ENCODE results near the gene LSAMP. TPM values are rescaled to one million over a fixed set of nuclear protein-coding genes. Genes with fewer than 3 reads are reported as not detected.

Gene LSAMP
- total RNA-seq, 1 experiment from 2014 or later = 0.90 TPM

DNA sequence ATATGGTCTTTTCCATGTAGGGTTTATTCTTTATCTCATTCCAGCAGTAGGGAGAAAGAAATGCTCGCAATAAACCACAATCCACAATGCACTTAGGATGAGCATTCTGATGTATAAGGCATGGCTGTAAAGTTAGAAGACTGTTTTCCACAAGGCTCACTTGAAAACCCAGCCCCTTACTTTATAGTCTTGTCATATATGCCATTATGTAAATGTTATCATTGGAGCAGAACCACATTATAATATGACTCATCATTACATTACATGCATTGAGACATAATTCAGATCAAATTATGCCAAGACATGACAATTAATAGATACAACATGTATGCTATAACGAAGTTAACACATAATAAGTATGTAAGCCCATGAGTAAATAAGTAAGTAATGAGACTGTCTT is 348.1 kb downstream of the LSAMP start:
- H4K8ac ChIP-seq (replicated peaks; ENCODE audit: insufficient read length, low read depth, low read length) = no peak overlapping the region
- H4K20me1 ChIP-seq (ENCODE audit: control insufficient read depth, insufficient read depth, insufficient read length) = no peaks in the 10 kb centered on the region
- H3K79me1 ChIP-seq (ENCODE audit: insufficient read depth, low read depth, low read length, poor library complexity, severe bottlenecking) = no peaks in the 10 kb centered on the region
- H2BK20ac ChIP-seq (ENCODE audit: low read depth, low read length, poor library complexity, severe bottlenecking) = no peak overlapping the region
- no peak overlapping the region for H3K18ac ChIP-seq (ENCODE audit: insufficient read length, low read depth, low read length)
- H3T11ph ChIP-seq (ENCODE audit: low read length) = no peak overlapping the region
- no peak overlapping the region for H2AFZ ChIP-seq (ENCODE audit: low read length)
- no peak overlapping the region for H2BK5ac ChIP-seq (ENCODE audit: insufficient read length, low read length)
- no peaks in the 10 kb centered on the region for H3K27me3 ChIP-seq (ENCODE audit: insufficient read depth, low read length)
- no peak overlapping the region for H2AK5ac ChIP-seq (ENCODE audit: insufficient read length, low read length)
- no peaks in the 10 kb centered on the region for H3K4me1 Mint-ChIP-seq
- H2BK12ac ChIP-seq (ENCODE audit: insufficient read length, low read depth, low read length) = no peak overlapping the region
- H3K4me3 Mint-ChIP-seq = no peak overlapping the region
- H4K91ac ChIP-seq (ENCODE audit: insufficient read length, low read depth, low read length) = no peak overlapping the region
- H3K4me1 ChIP-seq (ENCODE audit: insufficient read depth, low read length) = no peaks in the 10 kb centered on the region
- no peak overlapping the region for H3K9ac ChIP-seq (ENCODE audit: extremely low read depth, insufficient read length, low read length)
- no peak overlapping the region for H3K56ac ChIP-seq (ENCODE audit: insufficient read length, low read depth, low read length)
- H3K4ac ChIP-seq (ENCODE audit: low read depth, low read length) = no peak overlapping the region
- H3K79me2 ChIP-seq (ENCODE audit: insufficient read depth, low read length) = no peaks in the 10 kb centered on the region
- no peak overlapping the region for H2BK120ac ChIP-seq (ENCODE audit: low read depth, low read length, poor library complexity, severe bottlenecking)
- no peak overlapping the region for H3K23ac ChIP-seq (ENCODE audit: insufficient read length, low read depth, low read length)
- no peak overlapping the region for H2BK15ac ChIP-seq (ENCODE audit: low read depth, low read length)
- DNase-seq = no peak
- no peaks in the 10 kb centered on the region for H3K36me3 Mint-ChIP-seq (ENCODE audit: insufficient read depth in 1 of 3, low read depth in 3 of 3)
- TF ChIP-seq, protein P1, sequence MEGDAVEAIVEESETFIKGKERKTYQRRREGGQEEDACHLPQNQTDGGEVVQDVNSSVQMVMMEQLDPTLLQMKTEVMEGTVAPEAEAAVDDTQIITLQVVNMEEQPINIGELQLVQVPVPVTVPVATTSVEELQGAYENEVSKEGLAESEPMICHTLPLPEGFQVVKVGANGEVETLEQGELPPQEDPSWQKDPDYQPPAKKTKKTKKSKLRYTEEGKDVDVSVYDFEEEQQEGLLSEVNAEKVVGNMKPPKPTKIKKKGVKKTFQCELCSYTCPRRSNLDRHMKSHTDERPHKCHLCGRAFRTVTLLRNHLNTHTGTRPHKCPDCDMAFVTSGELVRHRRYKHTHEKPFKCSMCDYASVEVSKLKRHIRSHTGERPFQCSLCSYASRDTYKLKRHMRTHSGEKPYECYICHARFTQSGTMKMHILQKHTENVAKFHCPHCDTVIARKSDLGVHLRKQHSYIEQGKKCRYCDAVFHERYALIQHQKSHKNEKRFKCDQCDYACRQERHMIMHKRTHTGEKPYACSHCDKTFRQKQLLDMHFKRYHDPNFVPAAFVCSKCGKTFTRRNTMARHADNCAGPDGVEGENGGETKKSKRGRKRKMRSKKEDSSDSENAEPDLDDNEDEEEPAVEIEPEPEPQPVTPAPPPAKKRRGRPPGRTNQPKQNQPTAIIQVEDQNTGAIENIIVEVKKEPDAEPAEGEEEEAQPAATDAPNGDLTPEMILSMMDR (conservative IDR thresholded peaks at IDR 0.05) = no peak
- no peak overlapping the region for H3K27ac Mint-ChIP-seq
- no peaks in the 10 kb centered on the region for H3K27me3 Mint-ChIP-seq (ENCODE audit: low read depth)
- WGBS (ENCODE audit: extremely low coverage, insufficient read length, low lambda C conversion rate) = no CpG with 5 or more reads among the region's 2 CpGs
- no peak overlapping the region for H3K14ac ChIP-seq (ENCODE audit: insufficient read depth, low read length)
- no peak overlapping the region for H4K5ac ChIP-seq (ENCODE audit: insufficient read length, low read depth, low read length)
- no peaks in the 10 kb centered on the region for H3K23me2 ChIP-seq (ENCODE audit: insufficient read length, low read depth, low read length, poor library complexity, severe bottlenecking)
- no peaks in the 10 kb centered on the region for H3K9me3 ChIP-seq (ENCODE audit: control insufficient read depth, low read depth, low read length)
- H3K4me2 ChIP-seq (ENCODE audit: insufficient read depth, insufficient read length, low read length) = no peak overlapping the region
- no peaks in the 10 kb centered on the region for H3K9me3 Mint-ChIP-seq
- no peak overlapping the region for H3K27ac ChIP-seq (ENCODE audit: insufficient read length, low read depth, low read length)
